ENCODE results near the gene FARP1. TPM values are rescaled to one million over a fixed set of nuclear protein-coding genes. Genes with fewer than 3 reads are reported as not detected.
"Not testable (repeated sequence)": the region's sequence is repeated elsewhere in the genome, so short reads cannot be mapped to it uniquely, and the experiment has no call there.

The FARP1 gene
- total RNA-seq, 2 experiments from 2014 or later = 0.21 to 0.48 TPM

DNA sequence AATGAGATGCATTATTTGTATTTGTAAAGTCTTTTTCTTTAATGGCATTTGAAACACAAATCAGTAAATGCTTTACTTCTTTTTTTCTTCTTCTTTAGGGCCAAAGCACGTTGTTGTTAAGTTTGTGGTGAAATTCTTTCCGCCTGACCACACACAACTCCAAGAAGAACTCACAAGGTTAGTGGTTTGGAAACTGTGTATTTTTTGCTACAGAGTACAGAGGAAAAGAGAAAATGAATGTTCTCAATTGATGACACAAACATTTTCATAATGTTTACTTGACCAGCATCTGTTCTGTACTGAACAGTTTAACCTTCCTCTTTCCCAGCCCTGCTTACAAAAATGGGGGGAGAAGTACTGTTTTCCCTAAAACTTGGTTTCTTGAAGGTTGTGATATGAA is 225.1 kb downstream of the FARP1 start:
- H3K27ac Mint-ChIP-seq = no peak overlapping the region
- H3K27me3 Mint-ChIP-seq = peaks cover 20% of the 10 kb centered on the region

DNA sequence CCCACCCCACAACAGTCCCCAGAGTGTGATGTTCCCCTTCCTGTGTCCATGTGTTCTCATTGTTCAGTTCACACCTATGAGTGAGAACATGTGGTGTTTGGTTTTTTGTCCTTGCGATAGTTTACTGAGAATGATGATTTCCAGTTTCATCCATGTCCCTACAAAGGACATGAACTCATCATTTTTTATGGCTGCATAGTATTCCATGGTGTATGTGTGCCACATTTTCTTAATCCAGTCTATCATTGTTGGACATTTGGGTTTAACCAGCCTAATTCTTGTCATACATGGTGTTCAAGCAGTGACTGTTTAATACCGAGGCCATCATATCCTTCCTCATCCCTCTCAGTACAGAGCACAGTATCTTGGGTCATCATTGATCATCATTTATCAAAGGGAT is 226.6 kb downstream of the FARP1 start:
- not testable (repeated sequence) for H3K4me3 Mint-ChIP-seq, H3K9me3 Mint-ChIP-seq, H3K4me1 Mint-ChIP-seq, H3K27ac Mint-ChIP-seq, H3K36me3 Mint-ChIP-seq, DNase-seq
- H3K27me3 Mint-ChIP-seq = peaks cover 20% of the 10 kb centered on the region

More for the DNA sequence above, 225.1 kb downstream of the FARP1 start:
- no peak for DNase-seq
- Mint-ChIP-seq H3K9me3 (no peaks in the 10 kb centered on the region), H3K4me3 (no peak overlapping the region), H3K4me1 (no peaks in the 10 kb centered on the region), H3K36me3 (no peaks in the 10 kb centered on the region)

DNA sequence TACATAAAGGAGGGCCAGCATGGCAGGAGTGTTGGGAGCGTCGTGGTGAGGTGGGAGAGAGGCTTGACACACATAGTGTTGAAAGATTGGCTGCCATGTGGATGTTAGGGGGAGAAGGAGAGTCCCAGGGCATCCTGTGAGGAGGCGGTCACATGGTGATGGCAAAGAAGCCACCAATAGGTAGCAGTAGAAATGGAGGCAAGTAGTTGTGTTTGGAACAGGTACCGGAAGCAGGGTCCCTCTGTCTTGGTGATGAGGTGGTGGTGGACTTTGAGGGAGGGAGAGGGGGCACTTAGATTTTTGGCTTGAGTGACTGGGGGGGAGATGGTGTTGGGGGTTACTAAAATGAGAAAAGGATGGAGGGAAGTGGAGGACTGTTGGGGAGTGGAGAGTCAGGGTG is 227.4 kb downstream of the FARP1 start:
- peaks cover 4% of the 10 kb centered on the region for H3K9me3 Mint-ChIP-seq
- H3K36me3 Mint-ChIP-seq = no peaks in the 10 kb centered on the region
- peaks cover 20% of the 10 kb centered on the region for H3K27me3 Mint-ChIP-seq
- no peaks in the 10 kb centered on the region for H3K4me1 Mint-ChIP-seq
- no peak overlapping the region for H3K4me3 Mint-ChIP-seq
- DNase-seq = no peak
- no peak overlapping the region for H3K27ac Mint-ChIP-seq

DNA sequence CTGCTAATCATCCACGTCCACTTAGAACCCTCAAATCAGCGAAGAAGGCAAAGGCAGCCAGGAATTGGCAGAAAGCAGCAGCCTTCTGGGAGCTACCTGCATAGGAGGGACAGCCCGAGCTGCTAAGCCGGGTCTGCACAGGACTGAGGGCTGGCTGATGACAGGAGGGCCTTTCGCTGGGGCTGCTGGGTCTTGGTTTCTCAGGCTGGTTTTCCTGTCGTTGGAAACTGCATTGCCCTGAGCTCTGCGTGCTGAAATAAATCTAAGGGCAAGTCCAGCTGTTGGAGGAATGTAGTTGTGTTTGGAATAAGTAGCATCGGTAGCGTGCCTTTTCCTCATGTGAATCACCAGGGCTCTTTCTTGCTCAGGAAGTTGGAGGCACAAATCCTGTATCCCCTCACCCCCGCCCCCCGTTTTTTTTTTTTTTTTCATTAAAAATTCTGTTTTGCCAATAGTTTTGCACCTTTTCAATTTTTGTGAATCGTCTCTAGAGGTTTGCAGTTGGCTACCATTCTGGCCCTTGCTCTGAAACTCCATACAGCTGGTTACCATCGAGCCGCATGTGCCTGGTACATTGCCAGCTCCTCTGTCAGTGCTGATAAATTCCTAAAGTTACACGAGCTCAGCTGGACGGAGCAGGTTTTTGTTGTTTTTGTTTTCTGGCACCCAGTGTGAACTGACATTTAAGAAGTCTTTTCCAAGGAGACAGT is 228.1 kb downstream of the FARP1 start:
- Mint-ChIP-seq H3K9me3 (peaks cover 4% of the 10 kb centered on the region), H3K27me3 (peaks cover 15% of the 10 kb centered on the region), H3K27ac (no peak overlapping the region), H3K4me1 (no peaks in the 10 kb centered on the region), H3K36me3 (no peaks in the 10 kb centered on the region), H3K4me3 (no peak overlapping the region)
- DNase-seq = no peak

DNA sequence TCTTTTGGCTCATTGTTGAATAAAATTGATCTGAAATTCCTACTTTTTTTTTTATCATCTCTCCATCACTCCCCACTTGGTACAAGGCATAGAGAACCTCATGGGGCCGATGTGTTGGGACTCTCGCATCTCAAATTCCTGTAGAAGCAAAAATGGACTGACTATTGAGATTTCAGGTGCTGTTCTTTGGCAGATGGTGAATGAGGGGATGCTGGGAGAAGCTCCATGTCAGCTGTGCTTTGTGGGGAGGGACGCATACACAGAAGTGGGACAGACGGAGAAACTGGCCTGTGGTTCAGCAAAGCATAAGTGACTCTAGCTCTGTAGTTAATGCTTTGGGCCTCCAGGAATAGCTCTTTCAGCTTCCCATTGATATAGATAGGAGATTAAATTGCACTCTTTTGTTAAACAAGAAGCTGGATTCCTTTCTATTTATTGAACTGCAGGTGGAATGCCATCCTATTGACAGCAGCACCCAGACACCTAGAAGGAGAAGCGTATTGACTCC is 228.7 kb downstream of the FARP1 start:
- Mint-ChIP-seq H3K4me1 (no peaks in the 10 kb centered on the region), H3K4me3 (no peak overlapping the region), H3K27me3 (peaks cover 15% of the 10 kb centered on the region), H3K27ac (no peak overlapping the region), H3K36me3 (no peaks in the 10 kb centered on the region), H3K9me3 (peaks cover 4% of the 10 kb centered on the region)
- no peak for DNase-seq

DNA sequence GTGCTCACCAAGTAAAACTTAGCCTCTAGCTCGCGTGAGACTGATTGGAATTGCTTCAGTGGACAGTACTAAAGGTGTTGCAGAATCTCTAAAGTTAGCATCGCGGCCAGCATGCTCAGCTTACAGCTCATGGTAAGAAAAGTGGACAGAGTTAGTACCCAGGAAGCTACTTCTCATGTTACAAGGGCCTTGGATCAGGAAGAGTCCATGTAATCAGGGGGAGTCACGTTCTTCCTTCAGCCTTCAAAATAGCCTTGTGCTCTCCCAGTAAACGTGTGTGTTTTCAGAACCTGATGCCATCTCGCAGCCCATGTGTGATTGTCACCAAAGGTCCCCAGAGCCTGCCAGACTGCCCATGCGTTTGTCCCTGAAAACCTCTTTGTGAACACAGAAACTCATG is 230.0 kb downstream of the FARP1 start:
- H3K27ac Mint-ChIP-seq = no peak overlapping the region
- H3K36me3 Mint-ChIP-seq = no peaks in the 10 kb centered on the region
- H3K9me3 Mint-ChIP-seq = peaks cover 4% of the 10 kb centered on the region
- H3K4me1 Mint-ChIP-seq = no peaks in the 10 kb centered on the region
- DNase-seq = no peak
- H3K4me3 Mint-ChIP-seq = no peak overlapping the region
- H3K27me3 Mint-ChIP-seq = peaks cover 15% of the 10 kb centered on the region

DNA sequence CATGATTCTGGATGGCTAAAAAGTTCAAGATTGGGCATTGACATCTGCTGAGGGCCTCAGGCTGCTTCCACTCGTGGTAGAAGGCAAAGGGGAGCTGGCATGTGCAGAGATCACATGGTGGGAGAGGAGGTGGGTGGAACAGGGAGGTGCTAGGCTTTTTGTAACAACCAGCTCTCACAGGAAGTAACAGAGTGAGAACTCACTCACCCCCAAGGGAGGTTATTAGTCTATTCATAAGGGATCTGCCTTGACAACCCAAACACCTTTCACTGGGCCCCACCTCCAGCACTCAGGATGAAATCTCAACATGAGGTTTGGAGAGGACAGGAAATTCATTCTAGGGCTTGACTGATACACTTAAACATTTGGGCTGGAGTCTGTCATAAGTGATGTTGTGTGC is 231.9 kb downstream of the FARP1 start:
- peaks cover 4% of the 10 kb centered on the region for H3K9me3 Mint-ChIP-seq
- H3K4me3 Mint-ChIP-seq = no peak overlapping the region
- no peak overlapping the region for H3K27ac Mint-ChIP-seq
- no peak for DNase-seq
- no peaks in the 10 kb centered on the region for H3K4me1 Mint-ChIP-seq
- H3K27me3 Mint-ChIP-seq = peaks cover 11% of the 10 kb centered on the region
- H3K36me3 Mint-ChIP-seq = no peaks in the 10 kb centered on the region

DNA sequence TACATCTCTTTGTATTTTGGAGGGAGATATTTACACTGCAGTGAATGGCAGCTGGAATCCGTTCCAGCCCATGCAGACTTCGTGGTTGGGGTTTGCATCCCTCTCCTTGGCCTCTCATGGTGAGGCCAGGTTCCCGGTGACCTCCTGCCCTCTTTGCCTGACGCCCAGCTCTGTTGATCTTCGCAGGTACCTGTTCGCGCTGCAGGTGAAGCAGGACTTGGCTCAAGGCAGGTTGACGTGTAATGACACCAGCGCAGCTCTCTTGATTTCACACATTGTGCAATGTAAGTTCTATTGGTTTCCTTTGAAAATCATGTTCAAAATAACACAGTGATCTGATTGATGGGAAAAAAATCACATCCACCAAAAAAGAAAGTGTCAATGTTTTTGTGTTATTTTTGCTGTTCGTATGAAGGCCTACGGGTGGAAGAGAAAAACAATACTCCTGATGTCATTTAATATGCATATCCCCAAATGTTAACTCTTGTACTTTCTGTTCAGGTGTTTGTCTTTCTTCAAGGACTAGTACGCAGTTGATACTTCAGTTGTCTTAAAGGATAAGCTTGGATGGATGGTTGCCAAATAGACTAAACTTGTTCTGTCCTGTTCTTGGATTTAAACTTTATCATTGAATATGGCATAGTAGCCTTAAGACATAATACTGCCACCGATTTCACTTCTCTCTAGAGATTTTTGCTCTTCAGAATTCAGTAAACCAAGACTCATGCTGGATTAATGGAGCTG is 234.9 kb downstream of the FARP1 start:
- DNase-seq = no peak
- peaks cover 4% of the 10 kb centered on the region for H3K9me3 Mint-ChIP-seq
- no peak overlapping the region for H3K27ac Mint-ChIP-seq
- H3K27me3 Mint-ChIP-seq = peaks cover 2% of the 10 kb centered on the region
- H3K36me3 Mint-ChIP-seq = no peaks in the 10 kb centered on the region
- no peaks in the 10 kb centered on the region for H3K4me1 Mint-ChIP-seq
- no peak overlapping the region for H3K4me3 Mint-ChIP-seq

DNA sequence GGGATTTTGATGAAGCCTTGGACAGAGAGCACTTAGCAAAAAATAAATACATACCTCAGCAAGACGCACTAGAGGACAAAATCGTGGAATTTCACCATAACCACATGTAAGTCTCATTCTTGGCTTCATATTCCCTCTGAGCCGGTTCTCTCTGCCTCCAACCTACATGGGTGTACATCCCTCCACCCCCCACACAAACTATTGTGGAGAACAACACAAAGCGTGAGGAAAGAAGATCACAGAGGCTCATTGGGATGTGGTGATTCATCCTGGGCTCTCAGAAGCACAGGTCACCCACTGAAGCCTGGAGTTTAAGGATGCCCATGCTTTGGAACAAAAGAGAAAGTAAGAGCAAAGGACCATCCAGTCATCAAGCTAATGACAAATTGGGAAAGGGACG is 241.8 kb downstream of the FARP1 start:
- Mint-ChIP-seq H3K27ac (no peak overlapping the region), H3K9me3 (no peaks in the 10 kb centered on the region), H3K4me1 (no peaks in the 10 kb centered on the region), H3K27me3 (peaks cover 16% of the 10 kb centered on the region), H3K4me3 (no peak overlapping the region), H3K36me3 (no peaks in the 10 kb centered on the region)
- DNase-seq = no peak

DNA sequence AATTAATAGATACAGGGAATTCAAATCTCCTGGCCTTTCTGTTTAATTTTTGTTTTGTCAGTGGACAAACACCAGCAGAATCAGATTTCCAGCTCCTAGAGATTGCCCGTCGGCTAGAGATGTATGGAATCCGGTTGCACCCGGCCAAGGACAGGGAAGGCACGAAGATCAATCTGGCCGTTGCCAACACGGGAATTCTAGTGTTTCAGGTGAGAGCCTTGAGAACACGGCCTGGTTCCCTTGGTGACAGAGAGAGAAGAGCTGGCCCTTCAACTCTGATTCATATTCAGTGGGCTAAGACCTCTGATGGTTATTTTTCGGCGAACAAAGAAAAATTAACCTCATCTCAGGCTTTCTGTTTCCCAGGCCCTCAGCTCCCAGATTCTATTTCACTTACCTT is 242.7 kb downstream of the FARP1 start:
- Mint-ChIP-seq H3K27ac (no peak overlapping the region), H3K9me3 (no peaks in the 10 kb centered on the region), H3K4me3 (no peak overlapping the region), H3K36me3 (no peaks in the 10 kb centered on the region), H3K4me1 (no peaks in the 10 kb centered on the region), H3K27me3 (peaks cover 16% of the 10 kb centered on the region)
- DNase-seq = no peak

DNA sequence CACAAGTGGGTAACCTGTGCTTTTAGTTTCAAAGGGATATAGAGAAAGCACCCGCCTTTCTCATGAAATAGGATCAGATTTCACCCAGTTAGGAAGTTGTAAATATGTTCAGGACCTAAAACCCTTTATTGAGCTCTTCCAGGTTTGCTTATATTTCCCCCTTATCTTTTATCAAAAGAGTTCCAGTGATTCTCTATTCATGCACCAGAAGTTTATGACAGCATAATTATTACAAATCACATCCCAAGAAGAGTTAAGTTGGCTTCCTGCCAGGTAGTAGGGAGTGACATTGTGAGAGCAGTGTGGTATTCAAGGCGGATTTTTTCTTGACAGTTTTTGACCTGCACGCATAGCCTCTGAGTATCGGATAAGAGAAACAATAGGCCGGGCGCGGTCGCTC is 243.7 kb downstream of the FARP1 start:
- H3K36me3 Mint-ChIP-seq = no peaks in the 10 kb centered on the region
- H3K9me3 Mint-ChIP-seq = no peaks in the 10 kb centered on the region
- no peak for DNase-seq
- H3K4me1 Mint-ChIP-seq = no peaks in the 10 kb centered on the region
- H3K27ac Mint-ChIP-seq = no peak overlapping the region
- H3K4me3 Mint-ChIP-seq = no peak overlapping the region
- H3K27me3 Mint-ChIP-seq = peaks cover 16% of the 10 kb centered on the region

DNA sequence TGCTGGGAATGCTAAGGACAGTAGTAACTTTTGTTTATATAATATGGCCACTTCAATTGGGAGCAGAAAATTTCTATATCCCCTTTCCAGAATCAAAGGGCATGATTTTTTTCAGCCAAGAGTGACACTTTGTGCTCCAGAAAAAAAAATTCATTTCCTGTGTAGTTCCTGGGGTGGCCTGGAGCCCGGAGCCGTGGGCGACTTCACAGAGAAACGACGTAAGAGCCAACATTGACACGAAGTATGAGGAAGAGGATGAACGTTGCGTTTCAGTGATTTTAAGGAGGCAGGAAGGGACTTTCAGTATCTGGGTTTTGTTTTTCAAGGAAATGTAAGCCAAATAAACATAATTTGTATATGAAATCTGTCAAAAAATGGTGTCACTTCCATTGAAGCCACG is 246.4 kb downstream of the FARP1 start:
- H3K4me1 Mint-ChIP-seq = no peaks in the 10 kb centered on the region
- H3K27me3 Mint-ChIP-seq = peaks cover 10% of the 10 kb centered on the region
- no peak overlapping the region for H3K4me3 Mint-ChIP-seq

DNA sequence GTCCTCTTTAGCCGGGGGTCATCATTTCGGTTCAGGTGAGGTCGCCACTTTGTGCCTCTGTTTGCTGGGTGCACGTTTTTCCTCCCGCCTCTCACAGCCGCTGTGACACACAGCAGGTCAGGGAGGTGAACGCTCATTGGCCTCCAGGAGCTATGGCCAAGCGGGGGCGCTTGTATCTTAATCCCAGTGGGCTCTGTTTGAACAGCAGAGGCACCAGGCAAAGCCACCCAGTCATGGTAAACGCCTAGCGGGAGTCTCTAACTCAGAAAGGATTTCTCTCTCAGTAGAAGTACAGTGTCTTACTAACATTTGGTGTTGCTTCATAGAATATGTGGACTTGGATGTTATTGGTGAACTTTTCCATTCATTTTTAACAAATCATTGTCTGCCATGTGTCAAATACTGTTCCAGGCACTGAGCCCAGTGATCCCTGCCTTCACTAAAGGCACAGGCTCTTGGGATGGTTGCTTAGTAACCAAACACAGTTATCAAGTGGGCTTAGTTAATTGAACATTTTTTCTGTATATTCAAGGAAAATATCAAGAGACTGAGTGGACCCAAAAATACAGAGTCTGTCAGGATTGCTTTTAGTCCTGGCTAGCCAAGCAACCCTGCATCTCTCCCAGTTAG is 247.3 kb downstream of the FARP1 start:
- H3K27me3 Mint-ChIP-seq = peaks cover 4% of the 10 kb centered on the region
- H3K4me3 Mint-ChIP-seq = no peak overlapping the region
- H3K36me3 Mint-ChIP-seq = no peaks in the 10 kb centered on the region
- H3K9me3 Mint-ChIP-seq = no peaks in the 10 kb centered on the region
- no peak overlapping the region for H3K27ac Mint-ChIP-seq
- DNase-seq = no peak
- no peaks in the 10 kb centered on the region for H3K4me1 Mint-ChIP-seq

More for the DNA sequence above, 246.4 kb downstream of the FARP1 start:
- DNase-seq = no peak
- no peak overlapping the region for H3K27ac Mint-ChIP-seq
- no peaks in the 10 kb centered on the region for H3K9me3 Mint-ChIP-seq
- H3K36me3 Mint-ChIP-seq = no peaks in the 10 kb centered on the region

DNA sequence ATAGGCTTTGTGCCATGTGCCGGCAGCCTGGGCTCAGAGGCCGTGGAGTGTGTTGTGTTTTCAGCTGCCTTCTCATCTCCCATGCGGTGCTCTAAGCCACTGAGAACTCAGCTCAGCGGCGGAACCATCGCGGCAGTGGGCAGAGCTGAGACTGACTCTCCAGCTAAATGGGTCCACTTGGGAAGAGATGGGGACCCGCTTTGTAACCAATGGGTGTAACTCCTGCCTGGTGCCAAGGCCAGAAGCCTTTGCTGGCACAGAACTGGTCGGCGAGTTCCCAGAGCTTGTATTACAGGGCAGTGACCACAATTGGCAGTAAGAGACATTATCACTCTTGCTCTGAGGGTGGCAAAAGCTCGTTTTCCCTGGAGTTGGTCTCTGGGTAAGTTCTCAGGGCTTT is 251.0 kb downstream of the FARP1 start:
- Mint-ChIP-seq H3K4me3 (no peak overlapping the region), H3K9me3 (no peaks in the 10 kb centered on the region), H3K36me3 (no peaks in the 10 kb centered on the region)

DNA sequence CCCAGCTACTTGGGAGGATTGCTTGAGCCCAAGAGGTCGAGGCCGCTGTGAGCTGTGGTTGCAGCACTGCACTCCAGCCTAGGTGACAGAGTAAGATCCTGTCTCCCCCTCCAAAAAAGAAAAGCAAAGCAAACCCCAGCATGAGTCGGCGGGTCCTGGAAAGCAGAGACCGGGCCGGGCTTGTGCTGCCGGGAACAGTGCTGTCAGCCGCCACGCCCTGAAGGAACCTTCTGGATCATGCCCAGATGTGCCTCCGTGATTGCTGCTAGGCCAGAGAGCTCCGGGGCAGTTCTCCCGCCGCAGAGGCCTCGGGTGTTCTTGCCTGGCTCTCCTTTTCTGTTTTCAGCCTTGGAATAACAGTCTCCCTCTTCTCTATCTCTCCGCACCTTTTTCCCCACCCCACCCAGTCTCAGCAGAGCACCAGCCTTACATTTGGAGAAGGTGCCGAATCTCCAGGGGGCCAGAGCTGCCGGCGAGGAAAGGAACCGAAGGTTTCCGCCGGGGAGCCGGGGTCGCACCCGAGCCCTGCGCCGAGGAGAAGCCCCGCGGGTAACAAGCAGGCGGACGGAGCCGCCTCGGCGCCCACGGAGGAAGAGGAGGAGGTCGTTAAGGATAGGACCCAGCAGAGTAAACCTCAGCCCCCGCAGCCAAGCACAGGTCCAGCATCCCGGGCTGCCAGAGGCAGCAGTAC is 252.1 kb downstream of the FARP1 start:
- H3K4me1 Mint-ChIP-seq = no peaks in the 10 kb centered on the region
- H3K9me3 Mint-ChIP-seq = no peaks in the 10 kb centered on the region
- no peaks in the 10 kb centered on the region for H3K36me3 Mint-ChIP-seq
- no peak overlapping the region for H3K27ac Mint-ChIP-seq
- no peak for DNase-seq
- peaks cover 4% of the 10 kb centered on the region for H3K27me3 Mint-ChIP-seq
- H3K4me3 Mint-ChIP-seq = no peak overlapping the region

More for the DNA sequence above, 251.0 kb downstream of the FARP1 start:
- H3K27me3 Mint-ChIP-seq = peaks cover 4% of the 10 kb centered on the region
- H3K27ac Mint-ChIP-seq = no peak overlapping the region
- DNase-seq = no peak
- no peaks in the 10 kb centered on the region for H3K4me1 Mint-ChIP-seq

Data from activated naive CD8-positive, alpha-beta T cell treated with anti-CD3 and anti-CD28 coated beads for 36 hours (primary cell).